Transverse colon (tissue), 4 donors: ENCODE results near the gene KLK3.

Source experiments
- CTCF ChIP-seq, 5 experiments: fragments of 200-600 bp in 3 of 5; fragments of 450-650 bp in 2 of 5; sonication (generic) in 3 of 5; IDR thresholded peaks; 1 replicate in 2 of 5; 2 replicates in 3 of 5; pipeline ENCODE4 v1.5.1; 2016 to 2017; ENCODE audit warnings: antibody characterized with exemption in 5 of 5, inconsistent platforms in 3 of 5, mild to moderate bottlenecking in 2 of 5, moderate library complexity in 1 of 5
- EP300 ChIP-seq: sonication (generic); formaldehyde crosslinking; IDR thresholded peaks from one replicate; pipeline ENCODE4 v1.6.1; 2017; ENCODE audit warnings: antibody characterized with exemption, low read depth
- POLR2A ChIP-seq: fragments of 450-650 bp; IDR thresholded peaks from one replicate; pipeline ENCODE4 v1.6.1; 2016; ENCODE audit warnings: antibody characterized with exemption, mild to moderate bottlenecking, moderate library complexity
- POLR2AphosphoS5 ChIP-seq, 3 donors: sonication (generic); formaldehyde crosslinking; IDR thresholded peaks; one replicate each; pipeline ENCODE4 v1.6.1; 2016; ENCODE audit warnings: antibody characterized with exemption in 3 of 3

- TF ChIP-seq CTCF (IDR thresholded peaks at IDR 0.05) (no peak), POLR2A (no peak), EP300 (no peak), POLR2AphosphoS5 (IDR thresholded peaks at IDR 0.05) (no peak)
Observed at GRCh38 chr19:50851620-50852019, 3.1 kb upstream of the KLK3 start.
